Right lobe of liver (tissue), 6 donors: Measurements from ENCODE around the gene PEPD. TPM values are rescaled to one million over a fixed set of nuclear protein-coding genes. Genes with fewer than 3 reads are reported as not detected.

Experiments
- ATAC-seq, 4 donors: fragments of 200-7000 bp; cut with Tn5 transposase; one replicate each; pipeline ENCODE4 v1.9.1; 2020; ENCODE audit warnings: mild to moderate bottlenecking in 4 of 4, moderate library complexity in 4 of 4
- DNase-seq, 3 donors: peaks; one replicate each; pipeline ENCODE4 v3.0.0-alpha.2; 2020
- H3K27ac ChIP-seq, 3 donors: fragments of 200-600 bp; one replicate each; pipeline ENCODE4 v1.8.0; 2022
- H3K27me3 ChIP-seq, 2 donors: fragments of 200-600 bp; one replicate each; pipeline ENCODE4 v1.8.0; 2022
- H3K36me3 ChIP-seq, 4 donors: fragments of 200-600 bp; sonication (generic) in 1 of 4; one replicate each; pipeline versions ENCODE4 v1.5.1 to v1.8.0; 2017 to 2022; ENCODE audit warnings: control low read depth in 1 of 4
- H3K4me1 ChIP-seq, 4 donors: fragments of 200-600 bp; sonication (generic) in 1 of 4; one replicate each; pipeline versions ENCODE4 v1.5.1 to v1.8.0; 2017 to 2022; ENCODE audit warnings: control low read depth in 1 of 4
- H3K4me3 ChIP-seq, 3 donors: fragments of 200-600 bp; one replicate each; pipeline ENCODE4 v1.8.0; 2022
- H3K9me3 ChIP-seq, 4 donors: fragments of 200-600 bp; sonication (generic) in 1 of 4; one replicate each; pipeline versions ENCODE4 v1.5.1 to v1.8.0; 2017 to 2022; ENCODE audit warnings: control low read depth in 1 of 4
- CTCF ChIP-seq, 4 donors: fragments of 200-600 bp in 3 of 4; fragments of 450-650 bp in 1 of 4; IDR thresholded peaks; one replicate each; pipeline versions ENCODE4 v1.5.1 to v1.8.0; 2016 to 2022; ENCODE audit warnings: antibody characterized with exemption in 4 of 4, mild to moderate bottlenecking in 2 of 4
- POLR2A ChIP-seq: fragments of 450-650 bp; IDR thresholded peaks from one replicate; pipeline ENCODE4 v1.6.1; 2017; ENCODE audit warnings: antibody characterized with exemption, mild to moderate bottlenecking
- WGBS: methylation state at CpG from one replicate; pipeline ENCODE4 v1.1.6; 2018; ENCODE audit warnings: low coverage, low lambda C conversion rate; ENCODE audit not compliant: insufficient coverage; ENCODE audit errors: missing lambda C conversion rate; 5-methylcytosine and 5-hydroxymethylcytosine counted together
- intact Hi-C, 2 donors: fragments of 100-400 bp; cut with DNase I; formaldehyde crosslinking; loops; one replicate each; pipeline versions ENCODE4 v1.11.2 to v1.14.1; 2022
- total RNA-seq, 6 experiments: library from RNA; depleted of rRNA in 2 of 6; stranded (reverse); fragments of >200 nt in 2 of 6; fragmentation: NEBNext Ultra II Directional in 3 of 6; extraction: Animal tissue kit (Norgen Biotek cat#: 25700) in 3 of 6; gene quantifications; one replicate each; pipeline versions ENCODE4 v1.1.0 to v1.2.4, GENCODE V29; 2016 to 2023
- donor health status: DM: no; HTN: yes; CAD: no.
- donor health status: DM: no; HTN: no; CAD: no.
- donor health status: DM: no; HTN: no; CAD: no.
- donor health status: DM: no; HTN: yes; CAD: no.
- donor health status: DM: no; HTN: yes; CAD: no.

PEPD gene
- total RNA-seq, 6 experiments from 2014 or later: 121 to 261 (median 167) TPM

- no peaks in the 10 kb centered on the region for H3K9me3 ChIP-seq
- no peaks in the 10 kb centered on the region for H3K27me3 ChIP-seq
- 70% methylated on average over 6 of the region's 6 CpGs for WGBS
- H3K4me1 ChIP-seq: no peaks in the 10 kb centered on the region
- DNase-seq (no peak), ATAC-seq (no peak)
- H3K4me3 ChIP-seq: no peak overlapping the region
- TF ChIP-seq POLR2A: no peak
- no peak for TF ChIP-seq CTCF (IDR thresholded peaks at IDR 0.05)
- intact Hi-C loops: no loop called here
- H3K36me3 ChIP-seq: no peaks in the 10 kb centered on the region
- no peak overlapping the region for H3K27ac ChIP-seq
Measured at GRCh38 chr19:33358408-33358807, 163.2 kb downstream of the PEPD start.

- H3K4me3 ChIP-seq: no peak overlapping the region
- H3K27me3 ChIP-seq: no peaks in the 10 kb centered on the region
- WGBS: 53% methylated on average over 1 of the region's 1 CpG
- no peaks in the 10 kb centered on the region for H3K4me1 ChIP-seq
- H3K36me3 ChIP-seq: no peaks in the 10 kb centered on the region
- intact Hi-C loops: no loop called here
- no peak for ATAC-seq
- TF ChIP-seq POLR2A (no peak), CTCF (IDR thresholded peaks at IDR 0.05) (no peak)
- H3K9me3 ChIP-seq: no peaks in the 10 kb centered on the region
- H3K27ac ChIP-seq: no peak overlapping the region
- DNase-seq: no peak
Measured at GRCh38 chr19:33357556-33357955, 164.0 kb downstream of the PEPD start.

- Histone ChIP-seq H3K4me3 (no peak overlapping the region), H3K9me3 (no peaks in the 10 kb centered on the region), H3K36me3 (no peaks in the 10 kb centered on the region), H3K27ac (no peak overlapping the region), H3K27me3 (no peaks in the 10 kb centered on the region), H3K4me1 (no peaks in the 10 kb centered on the region)
- TF ChIP-seq CTCF (IDR thresholded peaks at IDR 0.05): no peak
- TF ChIP-seq POLR2A: no peak
- DNase-seq: no peak
- intact Hi-C loops: no loop called here
- ATAC-seq: no peak
- WGBS: 52% methylated on average over 2 of the region's 2 CpGs
Measured at GRCh38 chr19:33355535-33355934, 166.1 kb downstream of the PEPD start.

- H3K36me3 ChIP-seq: no peaks in the 10 kb centered on the region
- DNase-seq: no peak
- TF ChIP-seq POLR2A (no peak), CTCF (IDR thresholded peaks at IDR 0.05) (no peak)
- no peaks in the 10 kb centered on the region for H3K9me3 ChIP-seq
- WGBS: 65% methylated on average over 6 of the region's 12 CpGs
- no peaks in the 10 kb centered on the region for H3K27me3 ChIP-seq
- peak overlapping the region in 1 of 3 donors; percentile 79 for H3K27ac ChIP-seq
- H3K4me3 ChIP-seq: no peak overlapping the region
- peaks cover 0 to 24% (median 12%) of the 10 kb centered on the region in 4 donors for H3K4me1 ChIP-seq
- intact Hi-C loops: no loop called here
- peak in 1 of 4 donors; percentile 4 for ATAC-seq
Measured at GRCh38 chr19:33350538-33351309, 170.9 kb downstream of the PEPD start.
